Fibroblast of villous mesenchyme (primary cell): ENCODE data around the gene FTCDNL1. TPM values are rescaled to one million over a fixed set of nuclear protein-coding genes. Genes with fewer than 3 reads are reported as not detected.
A peak's percentile ranks its signal among the peaks of the same experiment; 100 is the strongest.

Experiments used
- DNase-seq: peaks from one replicate; pipeline ENCODE4 v3.0.0-alpha.2; 2010; ENCODE audit warnings: low read depth
- H3K4me3 ChIP-seq: 2 replicates; pipeline ENCODE4 v1.5.1; 2011; ENCODE audit warnings: low read depth, mild to moderate bottlenecking, low read length
- total RNA-seq: library from RNA; depleted of rRNA; stranded (reverse); fragments of >200 nt; gene quantifications from 2 replicates; pipeline ENCODE4 v1.2.3, GENCODE V29; 2012
- TF ChIP-seq, protein P1 (sequence below): IDR thresholded peaks from 2 replicates; pipeline ENCODE4 v1.5.1; 2012; ENCODE audit warnings: low read depth, mild to moderate bottlenecking, low read length; ENCODE audit not compliant: insufficient read depth

Gene FTCDNL1
- 0.32 and 0.43 TPM in 2 replicates for total RNA-seq

DNA sequence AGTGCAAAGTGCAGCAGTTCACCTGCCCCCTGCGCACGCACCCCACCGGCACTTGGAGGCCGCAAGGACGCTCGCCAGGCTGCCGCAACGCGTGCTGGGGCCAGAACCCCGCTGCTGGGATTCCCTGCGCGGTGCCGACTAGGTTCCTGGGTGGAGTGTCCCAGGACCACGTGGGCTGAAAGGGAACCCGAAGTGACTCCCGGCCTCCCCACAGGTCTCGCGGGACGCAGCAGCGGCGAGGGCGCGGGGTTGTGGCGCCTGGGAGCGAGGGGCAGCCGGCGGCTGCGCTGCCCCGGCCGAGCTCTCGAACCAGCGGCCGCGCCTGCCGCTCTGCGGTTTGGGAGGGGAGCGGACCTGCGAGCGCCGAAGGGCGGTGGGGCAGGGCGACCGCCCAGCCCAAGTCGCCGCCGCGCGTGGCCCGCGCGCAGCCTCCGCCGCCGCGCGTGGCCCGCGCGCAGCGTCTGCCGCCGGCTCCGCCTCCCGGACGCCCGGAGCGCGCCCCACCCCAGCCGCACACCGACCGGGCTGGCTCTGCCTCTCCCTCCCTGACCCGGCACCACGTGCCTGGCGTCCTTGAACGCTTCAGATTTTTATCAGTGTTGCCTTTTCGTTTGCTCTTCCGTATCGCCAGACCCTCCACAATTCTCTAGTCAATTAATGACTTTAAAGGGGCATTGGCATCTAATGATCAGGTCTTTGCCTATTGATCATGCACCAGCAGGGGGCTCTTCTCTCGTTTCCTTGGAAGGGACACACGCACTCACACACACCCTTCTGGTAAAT lies at the start of gene FTCDNL1:
FTCDNL1 (minus strand) TSS at position 475 of the 783 bp plus-strand sequence. CDS start 2,230 bp downstream, outside the sequence.
- peak; percentile 29 for DNase-seq
- H3K4me3 ChIP-seq, result peak within 1 kb of the TSS; percentile 65
- TF ChIP-seq, protein P1, sequence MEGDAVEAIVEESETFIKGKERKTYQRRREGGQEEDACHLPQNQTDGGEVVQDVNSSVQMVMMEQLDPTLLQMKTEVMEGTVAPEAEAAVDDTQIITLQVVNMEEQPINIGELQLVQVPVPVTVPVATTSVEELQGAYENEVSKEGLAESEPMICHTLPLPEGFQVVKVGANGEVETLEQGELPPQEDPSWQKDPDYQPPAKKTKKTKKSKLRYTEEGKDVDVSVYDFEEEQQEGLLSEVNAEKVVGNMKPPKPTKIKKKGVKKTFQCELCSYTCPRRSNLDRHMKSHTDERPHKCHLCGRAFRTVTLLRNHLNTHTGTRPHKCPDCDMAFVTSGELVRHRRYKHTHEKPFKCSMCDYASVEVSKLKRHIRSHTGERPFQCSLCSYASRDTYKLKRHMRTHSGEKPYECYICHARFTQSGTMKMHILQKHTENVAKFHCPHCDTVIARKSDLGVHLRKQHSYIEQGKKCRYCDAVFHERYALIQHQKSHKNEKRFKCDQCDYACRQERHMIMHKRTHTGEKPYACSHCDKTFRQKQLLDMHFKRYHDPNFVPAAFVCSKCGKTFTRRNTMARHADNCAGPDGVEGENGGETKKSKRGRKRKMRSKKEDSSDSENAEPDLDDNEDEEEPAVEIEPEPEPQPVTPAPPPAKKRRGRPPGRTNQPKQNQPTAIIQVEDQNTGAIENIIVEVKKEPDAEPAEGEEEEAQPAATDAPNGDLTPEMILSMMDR, result peak; percentile 65

DNA sequence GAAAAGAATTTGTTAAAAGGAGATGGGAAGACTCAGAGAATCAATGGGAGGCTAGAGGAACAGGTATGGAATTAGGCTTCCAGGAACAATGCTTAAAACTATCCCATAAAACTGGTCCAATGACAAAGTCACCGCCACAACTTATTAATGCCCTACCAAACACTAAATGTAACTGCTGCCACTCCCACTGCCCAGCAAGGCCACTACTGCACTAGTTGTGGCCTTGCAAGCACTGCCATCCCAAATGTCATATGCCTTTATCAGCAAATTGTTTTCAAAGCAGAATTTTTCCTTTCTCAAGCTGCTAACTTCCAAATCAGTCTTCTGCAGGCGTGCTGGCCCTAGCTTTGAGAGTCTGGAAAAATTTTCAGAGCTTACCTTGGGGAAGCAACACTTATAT lies 45.6 kb upstream of the FTCDNL1 start:
- TF ChIP-seq, protein P1, result no peak
- DNase-seq, result no peak
- H3K4me3 ChIP-seq, result no peak overlapping the region

DNA sequence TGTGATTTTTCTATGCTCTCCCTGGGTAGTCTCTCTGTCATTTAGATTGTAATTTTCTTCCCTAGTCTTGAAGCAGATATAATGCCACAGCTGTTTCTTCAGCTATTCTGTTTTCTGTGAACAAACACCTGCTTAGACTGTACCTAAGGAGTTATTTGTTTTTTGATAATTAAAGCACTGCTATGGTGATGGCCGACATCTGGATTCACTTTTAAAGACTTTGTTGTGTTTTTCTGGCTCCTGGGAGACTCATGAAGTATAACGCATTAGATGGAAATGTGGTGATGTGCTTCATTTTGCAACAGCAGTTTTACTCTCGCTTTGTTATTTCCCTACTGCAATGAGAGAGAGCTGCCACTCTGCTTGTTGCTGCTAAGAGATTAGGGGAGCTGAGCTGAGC lies 44.4 kb upstream of the FTCDNL1 start:
- peak; percentile 10 for DNase-seq
- H3K4me3 ChIP-seq, result no peak overlapping the region
- TF ChIP-seq, protein P1, result no peak

DNA sequence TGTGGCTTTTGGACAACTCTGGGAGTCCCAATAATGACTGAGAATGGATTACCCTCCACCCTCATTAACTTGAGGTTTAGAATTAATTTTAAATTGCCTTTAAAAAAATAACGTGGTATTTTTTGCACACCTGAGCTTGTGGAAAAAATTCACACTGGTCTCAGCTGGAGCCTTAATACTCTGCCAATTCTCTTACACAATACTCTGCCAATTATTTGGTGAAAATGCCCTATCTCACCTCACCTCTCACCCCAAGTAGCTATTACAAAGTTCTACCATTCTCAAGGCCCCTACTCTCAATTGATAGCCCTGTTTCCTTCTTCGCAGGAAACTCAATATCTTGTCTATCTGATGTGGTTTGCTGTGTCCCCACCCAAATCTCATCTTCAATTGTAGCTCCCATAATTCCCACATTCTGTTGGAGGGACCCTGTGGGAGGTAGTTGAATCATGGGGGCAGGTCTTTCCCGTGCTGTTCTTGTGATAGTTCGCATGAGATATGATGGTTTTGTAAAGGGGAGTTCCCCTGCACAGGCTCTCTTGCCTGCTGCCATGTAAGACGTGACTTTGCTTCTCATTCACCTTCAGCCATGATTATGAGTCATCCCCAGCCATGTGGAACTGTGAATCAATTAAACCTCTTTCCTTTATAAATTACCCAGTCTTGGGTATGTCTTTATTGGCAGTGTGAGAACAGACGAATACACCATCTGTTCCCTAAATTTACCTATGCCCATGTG lies 32.7 kb upstream of the FTCDNL1 start:
- TF ChIP-seq, protein P1, result no peak
- H3K4me3 ChIP-seq, result no peak overlapping the region
- DNase-seq, result no peak

DNA sequence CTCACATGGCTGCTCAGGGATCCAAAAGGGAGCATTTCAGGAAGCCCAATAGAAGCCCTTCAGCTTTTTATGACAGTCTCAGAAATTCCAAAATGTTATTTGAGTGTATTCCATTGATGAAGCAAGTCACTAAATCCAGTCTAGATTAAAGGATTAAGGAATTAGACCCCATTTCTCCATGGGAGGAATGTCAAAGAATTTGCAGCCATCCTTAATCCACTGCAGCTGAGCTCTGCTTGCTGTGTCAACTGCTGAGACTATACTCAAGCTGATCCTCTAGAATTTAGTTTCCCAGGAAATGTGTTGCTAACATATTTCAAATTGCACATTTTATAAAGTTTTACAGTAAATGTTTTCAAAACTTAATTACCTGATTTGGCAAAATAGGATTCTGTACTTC lies 31.7 kb upstream of the FTCDNL1 start:
- no peak overlapping the region for H3K4me3 ChIP-seq
- DNase-seq, result no peak
- TF ChIP-seq, protein P1, result no peak

DNA sequence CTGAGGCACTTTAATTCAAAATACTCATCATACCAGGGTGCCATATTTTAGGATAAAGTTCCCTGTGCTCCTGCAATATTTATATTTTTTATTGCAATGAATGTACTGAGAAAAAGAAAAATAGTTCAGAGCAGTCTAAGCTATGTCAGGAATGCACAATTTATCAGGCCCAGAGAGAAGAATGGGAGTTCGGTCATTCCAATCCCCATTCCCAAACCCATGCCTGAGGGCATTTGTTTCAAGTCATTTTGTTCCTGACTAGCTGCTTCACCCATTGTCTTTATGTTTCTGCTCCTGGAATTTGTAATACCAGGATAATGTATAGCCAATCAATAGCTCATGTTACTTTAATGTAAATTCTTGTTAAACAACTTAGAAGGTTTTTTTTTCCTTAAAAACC lies 24.4 kb upstream of the FTCDNL1 start:
- H3K4me3 ChIP-seq, result no peak overlapping the region
- DNase-seq, result no peak
- TF ChIP-seq, protein P1, result no peak
